ENCODE measurements around the gene MOAP1. TPM values are rescaled to one million over a fixed set of nuclear protein-coding genes. Genes with fewer than 3 reads are reported as not detected.
"Not testable (repeated sequence)": the region's sequence is repeated elsewhere in the genome, so short reads cannot be mapped to it uniquely, and the experiment has no call there.

Gene MOAP1
- polyA plus RNA-seq, 1 donor from 2014 or later: 224 TPM

DNA sequence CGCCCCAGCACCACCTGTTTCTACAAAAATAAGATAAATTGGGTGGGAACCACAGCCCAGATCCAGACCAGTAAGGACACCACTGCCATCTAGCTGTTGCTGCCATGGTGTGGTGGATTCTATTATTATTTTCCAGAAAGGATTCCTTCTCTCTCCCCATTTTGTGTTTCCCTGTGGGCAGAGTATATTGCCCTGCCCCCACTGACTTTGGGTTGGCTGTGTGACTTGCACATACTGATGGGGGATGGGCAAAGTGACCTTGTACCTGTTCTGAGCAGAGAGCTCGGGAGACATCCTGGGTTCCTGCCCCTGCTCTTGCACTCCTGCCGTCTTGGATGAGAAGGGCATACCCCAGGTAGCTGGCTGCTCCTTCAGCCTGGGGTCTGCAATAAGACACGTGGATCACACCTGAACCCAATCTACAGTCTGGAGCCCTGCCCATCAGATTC is 24.3 kb downstream of the MOAP1 start:
- no peak overlapping the region for H3K9ac ChIP-seq (ENCODE audit: low read length)
- H3K4me2 ChIP-seq (ENCODE audit: low read length): no peak overlapping the region
- no peaks in the 10 kb centered on the region for H3K27me3 ChIP-seq (ENCODE audit: insufficient read depth, low read depth, low read length)
- H3F3A ChIP-seq (ENCODE audit: insufficient read depth, low read length, poor library complexity, severe bottlenecking): no peaks in the 10 kb centered on the region
- H3K4me3 ChIP-seq (ENCODE audit: low read length): no peak overlapping the region
- H4K20me1 ChIP-seq (ENCODE audit: insufficient read depth): no peaks in the 10 kb centered on the region
- H3K36me3 ChIP-seq (ENCODE audit: insufficient read depth, low read length): no peaks in the 10 kb centered on the region
- H3K9me2 ChIP-seq (ENCODE audit: insufficient read depth, low read length): no peaks in the 10 kb centered on the region
- no peaks in the 10 kb centered on the region for H3K79me2 ChIP-seq (replicated peaks; ENCODE audit: insufficient read depth, low read length)
- TF ChIP-seq SMC3 (conservative IDR thresholded peaks at IDR 0.05; ENCODE audit: poor library complexity) (no peak), EP300 (conservative IDR thresholded peaks at IDR 0.05; ENCODE audit: poor library complexity, severe bottlenecking) (no peak)
- no peak overlapping the region for H2AFZ ChIP-seq (ENCODE audit: low read depth, low read length)
- H3K9me3 ChIP-seq (ENCODE audit: low read length): no peaks in the 10 kb centered on the region
- no peak overlapping the region for H3K27ac ChIP-seq (ENCODE audit: low read length)

GRCh38 chr14:93159625-93160352 is 24.9 kb downstream of the MOAP1 start:
- not testable (repeated sequence) for H3K36me3 ChIP-seq (ENCODE audit: insufficient read depth, low read length); H3K4me3 ChIP-seq (ENCODE audit: low read length); H3K9me3 ChIP-seq (ENCODE audit: low read length); H2AFZ ChIP-seq (ENCODE audit: low read depth, low read length); H3K9me2 ChIP-seq (ENCODE audit: insufficient read depth, low read length); H3K9ac ChIP-seq (ENCODE audit: low read length); H3K27ac ChIP-seq (ENCODE audit: low read length); H3F3A ChIP-seq (ENCODE audit: insufficient read depth, low read length, poor library complexity, severe bottlenecking); H3K4me2 ChIP-seq (ENCODE audit: low read length); H4K20me1 ChIP-seq (ENCODE audit: insufficient read depth); H3K79me2 ChIP-seq (replicated peaks; ENCODE audit: insufficient read depth, low read length); H3K27me3 ChIP-seq (ENCODE audit: insufficient read depth, low read depth, low read length)

DNA sequence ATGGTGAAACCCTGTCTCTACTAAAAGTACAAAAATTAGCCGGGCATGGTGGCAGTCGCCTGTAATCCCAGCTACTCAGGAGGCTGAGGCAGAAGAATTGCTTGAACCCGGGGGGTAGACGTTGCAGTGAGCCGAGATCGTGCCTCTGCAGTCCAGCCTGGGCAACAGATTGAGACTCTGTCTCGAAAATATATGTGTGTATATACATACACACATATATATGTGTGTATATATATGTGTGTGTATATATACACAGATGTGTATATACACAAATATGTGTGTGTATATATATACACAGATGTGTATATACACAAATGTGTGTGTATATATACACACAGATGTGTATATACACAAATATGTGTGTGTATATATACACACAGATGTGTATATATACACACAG is 26.3 kb downstream of the MOAP1 start:
- H3K9ac ChIP-seq (ENCODE audit: low read length); H3K9me2 ChIP-seq (ENCODE audit: insufficient read depth, low read length); H3K27ac ChIP-seq (ENCODE audit: low read length): not testable (repeated sequence)

GRCh38 chr14:93156693-93157369 is 27.9 kb downstream of the MOAP1 start:
- no peaks in the 10 kb centered on the region for H4K20me1 ChIP-seq (ENCODE audit: insufficient read depth)
- no peak overlapping the region for H3K9ac ChIP-seq (ENCODE audit: low read length)
- no peaks in the 10 kb centered on the region for H3K9me2 ChIP-seq (ENCODE audit: insufficient read depth, low read length)
- no peak overlapping the region for H2AFZ ChIP-seq (ENCODE audit: low read depth, low read length)
- H3K9me3 ChIP-seq (ENCODE audit: low read length): no peaks in the 10 kb centered on the region
- TF ChIP-seq EZH2 (IDR thresholded peaks at IDR 0.05; ENCODE audit: borderline replicate concordance, insufficient read depth, low read length, poor library complexity, severe bottlenecking): no peak
- no peak overlapping the region for H3K4me2 ChIP-seq (ENCODE audit: low read length)
- H3K36me3 ChIP-seq (ENCODE audit: insufficient read depth, low read length): no peaks in the 10 kb centered on the region
- H3K79me2 ChIP-seq (replicated peaks; ENCODE audit: insufficient read depth, low read length): no peaks in the 10 kb centered on the region
- no peak overlapping the region for H3K27ac ChIP-seq (ENCODE audit: low read length)
- no peak overlapping the region for H3K4me3 ChIP-seq (ENCODE audit: low read length)
- no peaks in the 10 kb centered on the region for H3K27me3 ChIP-seq (ENCODE audit: insufficient read depth, low read depth, low read length)
- no peaks in the 10 kb centered on the region for H3F3A ChIP-seq (ENCODE audit: insufficient read depth, low read length, poor library complexity, severe bottlenecking)

More for the DNA sequence above, 26.3 kb downstream of the MOAP1 start:
- not testable (repeated sequence) for H4K20me1 ChIP-seq (ENCODE audit: insufficient read depth); H3K79me2 ChIP-seq (replicated peaks; ENCODE audit: insufficient read depth, low read length); H3K27me3 ChIP-seq (ENCODE audit: insufficient read depth, low read depth, low read length); H3K9me3 ChIP-seq (ENCODE audit: low read length); H3K4me3 ChIP-seq (ENCODE audit: low read length); H2AFZ ChIP-seq (ENCODE audit: low read depth, low read length); H3F3A ChIP-seq (ENCODE audit: insufficient read depth, low read length, poor library complexity, severe bottlenecking); H3K36me3 ChIP-seq (ENCODE audit: insufficient read depth, low read length); H3K4me2 ChIP-seq (ENCODE audit: low read length)

- no peaks in the 10 kb centered on the region for H3K79me2 ChIP-seq (replicated peaks; ENCODE audit: insufficient read depth, low read length)
- no peak overlapping the region for H3K4me3 ChIP-seq (ENCODE audit: low read length)
- no peaks in the 10 kb centered on the region for H3K36me3 ChIP-seq (ENCODE audit: insufficient read depth, low read length)
- H3K4me2 ChIP-seq (ENCODE audit: low read length): no peak overlapping the region
- H3K27me3 ChIP-seq (ENCODE audit: insufficient read depth, low read depth, low read length): no peaks in the 10 kb centered on the region
- no peaks in the 10 kb centered on the region for H4K20me1 ChIP-seq (ENCODE audit: insufficient read depth)
- H3K9me3 ChIP-seq (ENCODE audit: low read length): no peaks in the 10 kb centered on the region
- H3K9me2 ChIP-seq (ENCODE audit: insufficient read depth, low read length): no peaks in the 10 kb centered on the region
- H3K27ac ChIP-seq (ENCODE audit: low read length): no peak overlapping the region
- H2AFZ ChIP-seq (ENCODE audit: low read depth, low read length): no peak overlapping the region
- H3F3A ChIP-seq (ENCODE audit: insufficient read depth, low read length, poor library complexity, severe bottlenecking): no peaks in the 10 kb centered on the region
- no peak overlapping the region for H3K9ac ChIP-seq (ENCODE audit: low read length)
- TF ChIP-seq RAD21 (conservative IDR thresholded peaks at IDR 0.05): no peak
- no peak for TF ChIP-seq MXI1 (conservative IDR thresholded peaks at IDR 0.05; ENCODE audit: poor library complexity, severe bottlenecking)
- TF ChIP-seq POLR2AphosphoS5 (IDR thresholded peaks at IDR 0.05): no peak
- TF ChIP-seq EZH2 (IDR thresholded peaks at IDR 0.05; ENCODE audit: borderline replicate concordance, insufficient read depth, low read length, poor library complexity, severe bottlenecking): no peak
- no peak for TF ChIP-seq SMC3 (conservative IDR thresholded peaks at IDR 0.05; ENCODE audit: poor library complexity)
- TF ChIP-seq EP300 (conservative IDR thresholded peaks at IDR 0.05; ENCODE audit: poor library complexity, severe bottlenecking): no peak
- TF ChIP-seq, protein P1, sequence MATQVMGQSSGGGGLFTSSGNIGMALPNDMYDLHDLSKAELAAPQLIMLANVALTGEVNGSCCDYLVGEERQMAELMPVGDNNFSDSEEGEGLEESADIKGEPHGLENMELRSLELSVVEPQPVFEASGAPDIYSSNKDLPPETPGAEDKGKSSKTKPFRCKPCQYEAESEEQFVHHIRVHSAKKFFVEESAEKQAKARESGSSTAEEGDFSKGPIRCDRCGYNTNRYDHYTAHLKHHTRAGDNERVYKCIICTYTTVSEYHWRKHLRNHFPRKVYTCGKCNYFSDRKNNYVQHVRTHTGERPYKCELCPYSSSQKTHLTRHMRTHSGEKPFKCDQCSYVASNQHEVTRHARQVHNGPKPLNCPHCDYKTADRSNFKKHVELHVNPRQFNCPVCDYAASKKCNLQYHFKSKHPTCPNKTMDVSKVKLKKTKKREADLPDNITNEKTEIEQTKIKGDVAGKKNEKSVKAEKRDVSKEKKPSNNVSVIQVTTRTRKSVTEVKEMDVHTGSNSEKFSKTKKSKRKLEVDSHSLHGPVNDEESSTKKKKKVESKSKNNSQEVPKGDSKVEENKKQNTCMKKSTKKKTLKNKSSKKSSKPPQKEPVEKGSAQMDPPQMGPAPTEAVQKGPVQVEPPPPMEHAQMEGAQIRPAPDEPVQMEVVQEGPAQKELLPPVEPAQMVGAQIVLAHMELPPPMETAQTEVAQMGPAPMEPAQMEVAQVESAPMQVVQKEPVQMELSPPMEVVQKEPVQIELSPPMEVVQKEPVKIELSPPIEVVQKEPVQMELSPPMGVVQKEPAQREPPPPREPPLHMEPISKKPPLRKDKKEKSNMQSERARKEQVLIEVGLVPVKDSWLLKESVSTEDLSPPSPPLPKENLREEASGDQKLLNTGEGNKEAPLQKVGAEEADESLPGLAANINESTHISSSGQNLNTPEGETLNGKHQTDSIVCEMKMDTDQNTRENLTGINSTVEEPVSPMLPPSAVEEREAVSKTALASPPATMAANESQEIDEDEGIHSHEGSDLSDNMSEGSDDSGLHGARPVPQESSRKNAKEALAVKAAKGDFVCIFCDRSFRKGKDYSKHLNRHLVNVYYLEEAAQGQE (IDR thresholded peaks at IDR 0.05; ENCODE audit: borderline replicate concordance): no peak
- no peak for TF ChIP-seq TAF1 (IDR thresholded peaks at IDR 0.05; ENCODE audit: low read depth)
These were observed 29.0 kb downstream of the MOAP1 start for GRCh38 chr14:93155667-93156066.
